HG03469 (cell line): ENCODE data around the gene QKI.
"Not testable (repeated sequence)": the region's sequence is repeated elsewhere in the genome, so short reads cannot be mapped to it uniquely, and the experiment has no call there.

Experiments
- ATAC-seq: cut with Tn5 transposase; IDR thresholded peaks from one replicate; pipeline ENCODE4 v1.9.1; 2021; ENCODE audit warnings: mild to moderate bottlenecking, moderate library complexity, moderate number of reproducible peaks; ENCODE audit not compliant: unreplicated experiment

The QKI gene

GRCh38 chr6:163572612-163573011 is 158.1 kb downstream of the QKI start:
- ATAC-seq = no peak

- ATAC-seq = no peak
Observed at GRCh38 chr6:163573503-163574179, 159.1 kb downstream of the QKI start.

- no peak for ATAC-seq
Observed at GRCh38 chr6:163576114-163576513, 161.6 kb downstream of the QKI start.

GRCh38 chr6:163577404-163577803 is 162.9 kb downstream of the QKI start:
- no peak for ATAC-seq

GRCh38 chr6:163579111-163579879 is 164.8 kb downstream of the QKI start:
- ATAC-seq = no peak

GRCh38 chr6:163579880-163580295 is 165.4 kb downstream of the QKI start:
- no peak for ATAC-seq

GRCh38 chr6:163580311-163581030 is 166.0 kb downstream of the QKI start:
- ATAC-seq = no peak

- no peak for ATAC-seq
Observed at GRCh38 chr6:163583558-163583957, 169.0 kb downstream of the QKI start.

GRCh38 chr6:163585932-163586437 is 171.5 kb downstream of the QKI start:
- no peak for ATAC-seq

- no peak for ATAC-seq
Observed at GRCh38 chr6:163586888-163587287, 172.4 kb downstream of the QKI start.

GRCh38 chr6:163588220-163588919 is 173.9 kb downstream of the QKI start:
- no peak for ATAC-seq

GRCh38 chr6:163589387-163589786 is 174.9 kb downstream of the QKI start:
- no peak for ATAC-seq

GRCh38 chr6:163590132-163590531 is 175.6 kb downstream of the QKI start:
- ATAC-seq = not testable (repeated sequence)

- no peak for ATAC-seq
Observed at GRCh38 chr6:163592872-163593271, 178.4 kb downstream of the QKI start.

- no peak for ATAC-seq
Observed at GRCh38 chr6:163596174-163596573, 181.7 kb downstream of the QKI start.

GRCh38 chr6:163599136-163599535 is 184.6 kb downstream of the QKI start:
- ATAC-seq = no peak

- ATAC-seq = no peak
Observed at GRCh38 chr6:163599684-163600083, 185.2 kb downstream of the QKI start.

- ATAC-seq = no peak
Observed at GRCh38 chr6:163600331-163600730, 185.8 kb downstream of the QKI start.

GRCh38 chr6:163600781-163601180 is 186.3 kb downstream of the QKI start:
- no peak for ATAC-seq

- no peak for ATAC-seq
Observed at GRCh38 chr6:163602851-163603250, 188.3 kb downstream of the QKI start.

- no peak for ATAC-seq
Observed at GRCh38 chr6:163603395-163603794, 188.9 kb downstream of the QKI start.
